Parathyroid adenoma (tissue), 2 donors: ENCODE results near the gene NGB.

Experiments used
- H2AFZ ChIP-seq: fragments of 300-600 bp; sonication (generic); one replicate; pipeline ENCODE4 v1.7.0; 2017; ENCODE audit warnings: antibody characterized with exemption, mild to moderate bottlenecking
- H3K27ac ChIP-seq: fragments of 300-600 bp; sonication (generic); one replicate; pipeline ENCODE4 v1.7.0; 2017
- H3K27me3 ChIP-seq: fragments of 300-600 bp; sonication (generic); one replicate; pipeline ENCODE4 v1.7.0; 2017; ENCODE audit warnings: low read length; ENCODE audit not compliant: control insufficient read depth, insufficient read depth
- H3K36me3 ChIP-seq: fragments of 300-600 bp; sonication (generic); one replicate; pipeline ENCODE4 v1.7.0; 2017; ENCODE audit warnings: low read length; ENCODE audit not compliant: control insufficient read depth, insufficient read depth
- H3K4me1 ChIP-seq: fragments of 300-600 bp; sonication (generic); one replicate; pipeline ENCODE4 v1.7.0; 2017; ENCODE audit warnings: control low read depth
- H3K4me2 ChIP-seq: fragments of 300-600 bp; sonication (generic); one replicate; pipeline ENCODE4 v1.7.0; 2017; ENCODE audit warnings: low read length
- H3K4me3 ChIP-seq: fragments of 300-600 bp; sonication (generic); one replicate; pipeline ENCODE4 v1.7.0; 2017; ENCODE audit warnings: low read depth, low read length
- H3K79me2 ChIP-seq: fragments of 300-600 bp; sonication (generic); one replicate; pipeline ENCODE4 v1.7.0; 2017; ENCODE audit warnings: control low read depth
- H3K9ac ChIP-seq: fragments of 300-600 bp; sonication (generic); one replicate; pipeline ENCODE4 v1.7.0; 2017; ENCODE audit warnings: mild to moderate bottlenecking
- H3K9me3 ChIP-seq: fragments of 300-600 bp; sonication (generic); one replicate; pipeline ENCODE4 v1.7.0; 2017; ENCODE audit warnings: low read length; ENCODE audit not compliant: control insufficient read depth
- TF ChIP-seq, protein P1 (sequence below): fragments of 300-600 bp; sonication (generic); IDR thresholded peaks from one replicate; pipeline ENCODE4 v1.7.0; 2017; ENCODE audit warnings: antibody characterized with exemption, mild to moderate bottlenecking
- donor health status: primary hyperparathyroidism.

The NGB gene

GRCh38 chr14:77311217-77311616 is 40.2 kb upstream of the NGB start:
- H3K9ac ChIP-seq, result no peak overlapping the region
- no peaks in the 10 kb centered on the region for H3K36me3 ChIP-seq
- peaks cover 19% of the 10 kb centered on the region for H3K79me2 ChIP-seq
- H3K9me3 ChIP-seq, result no peaks in the 10 kb centered on the region
- no peak overlapping the region for H3K27ac ChIP-seq
- peaks cover 23% of the 10 kb centered on the region for H3K4me1 ChIP-seq
- no peak overlapping the region for H3K4me3 ChIP-seq
- no peaks in the 10 kb centered on the region for H3K27me3 ChIP-seq
- H2AFZ ChIP-seq, result no peak overlapping the region
- no peak overlapping the region for H3K4me2 ChIP-seq
- TF ChIP-seq, protein P1, sequence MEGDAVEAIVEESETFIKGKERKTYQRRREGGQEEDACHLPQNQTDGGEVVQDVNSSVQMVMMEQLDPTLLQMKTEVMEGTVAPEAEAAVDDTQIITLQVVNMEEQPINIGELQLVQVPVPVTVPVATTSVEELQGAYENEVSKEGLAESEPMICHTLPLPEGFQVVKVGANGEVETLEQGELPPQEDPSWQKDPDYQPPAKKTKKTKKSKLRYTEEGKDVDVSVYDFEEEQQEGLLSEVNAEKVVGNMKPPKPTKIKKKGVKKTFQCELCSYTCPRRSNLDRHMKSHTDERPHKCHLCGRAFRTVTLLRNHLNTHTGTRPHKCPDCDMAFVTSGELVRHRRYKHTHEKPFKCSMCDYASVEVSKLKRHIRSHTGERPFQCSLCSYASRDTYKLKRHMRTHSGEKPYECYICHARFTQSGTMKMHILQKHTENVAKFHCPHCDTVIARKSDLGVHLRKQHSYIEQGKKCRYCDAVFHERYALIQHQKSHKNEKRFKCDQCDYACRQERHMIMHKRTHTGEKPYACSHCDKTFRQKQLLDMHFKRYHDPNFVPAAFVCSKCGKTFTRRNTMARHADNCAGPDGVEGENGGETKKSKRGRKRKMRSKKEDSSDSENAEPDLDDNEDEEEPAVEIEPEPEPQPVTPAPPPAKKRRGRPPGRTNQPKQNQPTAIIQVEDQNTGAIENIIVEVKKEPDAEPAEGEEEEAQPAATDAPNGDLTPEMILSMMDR, result no peak

DNA sequence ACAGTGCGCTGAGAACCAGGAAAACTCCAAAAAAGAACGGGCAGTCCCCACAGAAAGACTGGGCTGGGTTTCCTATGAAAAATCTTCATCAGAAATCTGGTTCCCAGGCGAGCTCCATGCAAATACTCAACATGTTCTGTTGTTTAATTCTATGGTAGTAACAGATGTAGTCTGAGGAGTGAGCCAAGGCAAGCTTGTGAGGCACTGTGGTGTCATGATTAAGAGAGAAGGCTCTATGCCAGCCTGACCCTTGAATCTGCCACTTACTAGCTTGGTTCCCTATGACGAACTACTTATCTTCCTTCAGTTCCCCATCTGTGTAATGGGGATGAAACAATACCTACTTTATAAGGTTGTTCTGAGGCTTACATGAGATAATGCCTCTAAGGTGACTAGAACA is 39.0 kb upstream of the NGB start:
- Histone ChIP-seq H3K36me3 (no peaks in the 10 kb centered on the region), H2AFZ (no peak overlapping the region), H3K4me3 (no peak overlapping the region), H3K9ac (no peak overlapping the region), H3K27me3 (no peaks in the 10 kb centered on the region), H3K9me3 (no peaks in the 10 kb centered on the region), H3K4me2 (no peak overlapping the region), H3K27ac (no peak overlapping the region), H3K4me1 (peaks cover 17% of the 10 kb centered on the region), H3K79me2 (peaks cover 19% of the 10 kb centered on the region)
- TF ChIP-seq, protein P1, result no peak

- H3K36me3 ChIP-seq, result no peaks in the 10 kb centered on the region
- H3K9me3 ChIP-seq, result no peaks in the 10 kb centered on the region
- no peak overlapping the region for H3K4me3 ChIP-seq
- no peaks in the 10 kb centered on the region for H3K27me3 ChIP-seq
- H3K79me2 ChIP-seq, result peaks cover 19% of the 10 kb centered on the region
- H3K9ac ChIP-seq, result no peak overlapping the region
- H2AFZ ChIP-seq, result no peak overlapping the region
- H3K4me2 ChIP-seq, result no peak overlapping the region
- peaks cover 13% of the 10 kb centered on the region for H3K4me1 ChIP-seq
- TF ChIP-seq, protein P1, result no peak
- no peak overlapping the region for H3K27ac ChIP-seq
Measured at GRCh38 chr14:77309131-77309530, 38.1 kb upstream of the NGB start.

GRCh38 chr14:77306851-77307496 is 36.0 kb upstream of the NGB start:
- H3K9ac ChIP-seq, result no peak overlapping the region
- H3K4me1 ChIP-seq, result no peaks in the 10 kb centered on the region
- H3K36me3 ChIP-seq, result no peaks in the 10 kb centered on the region
- peaks cover 19% of the 10 kb centered on the region for H3K79me2 ChIP-seq
- H3K9me3 ChIP-seq, result no peaks in the 10 kb centered on the region
- H3K27me3 ChIP-seq, result no peaks in the 10 kb centered on the region
- no peak overlapping the region for H3K4me2 ChIP-seq
- H3K27ac ChIP-seq, result no peak overlapping the region
- H2AFZ ChIP-seq, result no peak overlapping the region
- no peak overlapping the region for H3K4me3 ChIP-seq
- TF ChIP-seq, protein P1, result no peak

DNA sequence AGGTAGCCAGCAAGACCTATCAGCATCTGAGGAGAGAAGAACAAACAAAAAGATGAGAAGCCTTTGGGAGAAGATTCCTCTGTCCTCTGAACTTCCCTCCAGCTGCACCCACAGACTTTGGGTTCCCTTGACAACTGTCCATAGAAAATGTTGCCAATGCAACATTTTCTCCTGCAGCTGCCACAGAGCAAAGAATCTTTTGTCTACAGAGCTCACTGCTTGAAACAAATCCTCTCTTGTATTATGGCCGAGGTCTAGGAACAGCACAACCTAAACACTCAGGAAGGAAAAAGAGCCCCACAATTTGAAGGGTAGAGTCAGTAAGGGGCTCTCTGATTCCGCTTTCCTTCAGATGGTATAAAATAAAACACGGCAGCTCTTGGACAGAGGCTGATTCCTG is 35.4 kb upstream of the NGB start:
- Histone ChIP-seq H3K27ac (no peak overlapping the region), H3K4me1 (no peaks in the 10 kb centered on the region), H3K9ac (no peak overlapping the region)

More for the DNA sequence above, 35.4 kb upstream of the NGB start:
- Histone ChIP-seq H3K9me3 (no peaks in the 10 kb centered on the region), H3K79me2 (peaks cover 22% of the 10 kb centered on the region), H3K27me3 (no peaks in the 10 kb centered on the region), H3K4me3 (no peak overlapping the region), H2AFZ (no peak overlapping the region), H3K4me2 (no peak overlapping the region), H3K36me3 (no peaks in the 10 kb centered on the region)
- TF ChIP-seq, protein P1, result no peak
